ENCODE measurements around the gene CCM2. TPM values are rescaled to one million over a fixed set of nuclear protein-coding genes. Genes with fewer than 3 reads are reported as not detected.
A peak's percentile ranks its signal among the peaks of the same experiment; 100 is the strongest.
"Not testable (repeated sequence)": the region's sequence is repeated elsewhere in the genome, so short reads cannot be mapped to it uniquely, and the experiment has no call there.

Gene CCM2
- polyA plus RNA-seq, 4 donors = 24.9 to 30.3 (median 28.0) TPM

GRCh38 chr7:44979481-44980392 lies 20.3 kb upstream of the CCM2 start:
- DNase-seq (ENCODE audit: low read depth in 4 of 4, low spot score in 3 of 4) = no peak

DNA sequence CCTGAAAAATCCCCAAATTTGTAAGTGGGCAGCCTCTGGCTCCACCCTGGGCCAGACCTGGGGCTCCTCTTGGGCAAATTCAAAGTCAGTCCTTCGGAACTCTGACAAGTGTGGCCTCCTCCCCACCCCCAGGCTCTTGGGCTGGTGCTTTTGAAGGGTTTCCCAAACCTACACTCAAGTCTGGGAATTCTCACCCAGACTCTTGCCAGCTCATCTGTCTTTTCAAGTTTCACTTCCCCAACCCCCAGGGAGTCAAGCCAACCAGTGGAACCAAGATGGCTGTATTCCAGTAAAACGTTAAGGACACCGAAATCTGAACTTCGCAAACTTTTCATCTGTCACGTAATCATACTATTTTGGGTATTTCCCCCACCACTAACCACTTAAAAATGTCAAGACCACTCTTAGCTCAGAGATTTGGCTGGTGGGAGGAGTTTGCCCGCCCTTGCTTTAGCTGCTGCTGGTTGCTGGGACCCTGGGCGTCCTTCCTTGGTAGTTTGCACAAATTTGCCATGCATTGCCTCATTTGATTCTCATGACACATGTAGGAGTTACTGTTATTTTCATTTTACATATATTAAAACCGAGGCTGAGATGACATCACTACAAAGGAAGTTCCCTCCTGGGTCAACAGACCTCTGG lies 19.5 kb upstream of the CCM2 start:
- no peak for DNase-seq (ENCODE audit: low read depth in 4 of 4, low spot score in 3 of 4)

DNA sequence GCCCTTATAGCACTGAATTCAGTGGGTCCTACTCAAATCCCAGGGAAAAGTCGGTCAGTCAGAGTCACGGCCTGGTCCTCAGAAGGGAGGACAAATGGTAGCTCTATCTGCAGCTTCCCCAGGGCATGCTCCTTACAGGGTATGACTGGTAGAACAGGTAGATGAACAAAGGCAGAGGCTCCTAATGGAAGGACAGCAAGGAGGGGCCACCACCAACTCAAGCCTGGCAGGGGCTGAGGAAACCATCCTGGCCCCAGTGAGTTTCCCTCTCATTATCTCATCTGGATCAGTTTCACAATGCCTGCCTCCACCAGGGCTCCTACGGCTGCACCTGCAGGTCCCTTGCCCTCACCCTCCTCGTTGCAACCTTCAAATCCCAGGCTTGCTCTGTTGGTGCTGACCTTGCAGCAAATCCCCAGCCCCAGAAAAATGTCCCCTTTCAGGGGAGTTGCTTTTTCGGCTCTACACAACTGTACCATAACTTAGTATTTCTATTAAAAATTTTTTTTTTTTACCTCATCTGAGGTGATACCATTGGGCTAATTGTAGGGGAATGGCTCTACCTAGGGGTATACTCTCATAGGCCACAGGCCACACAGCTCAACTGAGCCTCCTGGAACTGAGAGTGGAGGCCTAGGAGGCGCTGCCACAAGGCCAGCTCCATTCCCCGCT lies 18.8 kb upstream of the CCM2 start:
- DNase-seq (ENCODE audit: low read depth in 4 of 4, low spot score in 3 of 4) = no peak

- no peak for DNase-seq (ENCODE audit: low read depth in 4 of 4, low spot score in 3 of 4)
Measured at GRCh38 chr7:44982535-44982923, 17.5 kb upstream of the CCM2 start.

GRCh38 chr7:44982970-44983369 lies 17.0 kb upstream of the CCM2 start:
- no peak for DNase-seq (ENCODE audit: low read depth in 4 of 4, low spot score in 3 of 4)

GRCh38 chr7:44983742-44984477 lies 16.1 kb upstream of the CCM2 start:
- no peak for DNase-seq (ENCODE audit: low read depth in 4 of 4, low spot score in 3 of 4)

GRCh38 chr7:44984478-44984758 lies 15.6 kb upstream of the CCM2 start:
- DNase-seq (ENCODE audit: low read depth in 4 of 4, low spot score in 3 of 4) = no peak

GRCh38 chr7:44985033-44985695 lies 14.8 kb upstream of the CCM2 start:
- DNase-seq (ENCODE audit: low read depth in 4 of 4, low spot score in 3 of 4) = no peak

GRCh38 chr7:44985900-44986217 lies 14.1 kb upstream of the CCM2 start:
- DNase-seq (ENCODE audit: low read depth in 4 of 4, low spot score in 3 of 4) = no peak

- peak; percentile 79 to 87 (median 84) for DNase-seq (ENCODE audit: low read depth in 4 of 4, low spot score in 3 of 4)
Measured at GRCh38 chr7:44986218-44987053, 13.6 kb upstream of the CCM2 start.

GRCh38 chr7:44987457-44987856 lies 12.5 kb upstream of the CCM2 start:
- DNase-seq (ENCODE audit: low read depth in 4 of 4, low spot score in 3 of 4) = no peak

GRCh38 chr7:44987996-44988395 lies 12.0 kb upstream of the CCM2 start:
- no peak for DNase-seq (ENCODE audit: low read depth in 4 of 4, low spot score in 3 of 4)

GRCh38 chr7:44988701-44989100 lies 11.3 kb upstream of the CCM2 start:
- DNase-seq (ENCODE audit: low read depth in 4 of 4, low spot score in 3 of 4) = no peak

DNA sequence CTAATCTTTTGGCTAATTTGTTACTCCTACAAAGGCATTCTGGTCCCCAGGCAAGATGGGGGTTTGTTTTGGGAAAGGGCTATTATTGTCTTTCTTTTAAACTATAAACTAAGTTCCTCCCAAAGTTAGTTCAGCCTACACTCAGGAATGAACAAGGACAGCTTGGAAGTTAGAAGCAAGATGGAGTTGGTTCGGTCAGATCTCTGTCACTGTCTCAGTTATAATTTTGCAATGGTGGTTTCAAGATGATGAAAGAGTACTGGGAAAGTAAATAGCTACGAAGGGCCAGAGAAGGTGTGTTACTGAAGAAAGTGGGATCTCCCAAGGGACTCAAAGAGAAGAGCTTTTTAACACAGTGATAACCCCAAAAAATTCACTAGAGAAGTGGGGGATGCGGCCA lies 10.9 kb upstream of the CCM2 start:
- no peak for DNase-seq (ENCODE audit: low read depth in 4 of 4, low spot score in 3 of 4)

DNA sequence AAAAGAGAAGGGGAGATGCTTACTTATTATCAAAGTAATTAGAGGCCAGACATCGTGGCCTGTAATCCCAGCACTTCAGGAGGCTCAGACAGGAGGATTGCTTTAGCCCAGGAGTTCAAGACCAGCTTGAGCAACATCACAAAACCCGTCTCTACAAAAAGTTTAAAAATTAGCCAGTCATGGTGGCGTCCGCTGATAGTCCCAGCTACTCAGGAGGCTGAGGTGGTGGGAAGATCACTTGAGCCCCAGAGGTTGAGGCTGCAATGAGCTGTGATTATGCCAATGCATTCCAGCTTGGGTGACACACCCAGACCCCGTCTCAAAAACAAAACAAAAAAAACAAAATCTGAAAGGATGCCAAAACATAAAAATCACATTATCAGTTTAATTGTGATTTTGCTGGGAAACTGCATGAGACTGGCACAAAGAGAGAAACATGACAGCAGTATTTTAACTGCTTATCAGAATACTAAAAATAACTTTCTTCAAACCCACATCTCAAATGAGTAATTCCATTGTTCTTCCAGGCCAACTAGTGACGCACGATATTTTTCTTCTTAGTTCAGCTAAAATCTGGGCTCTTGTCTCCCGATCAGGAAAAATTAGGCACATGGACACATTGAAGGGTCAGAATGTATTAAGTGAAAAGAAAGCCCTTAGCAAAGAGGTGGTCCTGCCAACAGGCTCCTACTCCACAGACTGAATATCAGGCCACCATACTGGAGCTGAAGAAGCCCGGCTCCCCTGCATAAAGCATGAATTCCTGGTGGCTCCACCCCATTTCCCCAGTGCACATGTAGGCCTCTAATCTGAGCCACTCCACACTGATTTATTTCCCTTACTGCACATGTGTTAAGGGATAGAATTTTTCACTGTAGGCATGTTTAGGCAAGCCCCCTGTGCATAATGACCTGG lies 9.6 kb upstream of the CCM2 start:
- DNase-seq (ENCODE audit: low read depth in 4 of 4, low spot score in 3 of 4) = no peak

GRCh38 chr7:44992004-44992795 lies 7.8 kb upstream of the CCM2 start:
- DNase-seq (ENCODE audit: low read depth in 4 of 4, low spot score in 3 of 4) = not testable (repeated sequence)

- no peak for DNase-seq (ENCODE audit: low read depth in 4 of 4, low spot score in 3 of 4)
Measured at GRCh38 chr7:44994877-44995554, 5.0 kb upstream of the CCM2 start.

All from left renal pelvis (tissue), 4 donors.